Spleen (tissue), 7 donors: ENCODE measurements around the gene ITPKB.

ENCODE experiments used
- CTCF ChIP-seq, 11 experiments: fragments of 200-600 bp in 7 of 11; fragments of 450-650 bp in 4 of 11; sonication (generic) in 4 of 11; IDR thresholded peaks in 8 of 11; conservative IDR thresholded peaks in 3 of 11; 1 replicate in 7 of 11; 2 replicates in 4 of 11; pipeline versions ENCODE4 v1.4.0 to v1.8.0; 2016 to 2021; ENCODE audit warnings: antibody characterized with exemption in 11 of 11, inconsistent platforms in 4 of 11, mild to moderate bottlenecking in 1 of 11
- POLR2A ChIP-seq, 3 donors: fragments of 450-650 bp; IDR thresholded peaks; one replicate each; pipeline ENCODE4 v1.5.1; 2017; ENCODE audit warnings: antibody characterized with exemption in 3 of 3, mild to moderate bottlenecking in 1 of 3
- donor health status: DM: no; HTN: no; CAD: no; lungs with moderate emphysema.
- donor health status: DM: no; HTN: no; CAD: no.
- donor health status: DM: no; HTN: no; CAD: no.

GRCh38 chr1:226687426-226687825 is 51.7 kb downstream of the ITPKB start:
- TF ChIP-seq CTCF (IDR thresholded peaks at IDR 0.05 in 8 of 11, conservative IDR thresholded peaks at IDR 0.05 in 3 of 11), result peak in 7 of 11 experiments; percentile 21 to 43 (median 36)
- no peak for TF ChIP-seq POLR2A (IDR thresholded peaks at IDR 0.05)
